DOHH2 (cell line): ENCODE data around the gene GAS2L2.

Experiments used
- CTCF ChIP-seq: fragments of 200-600 bp; sonication (generic); IDR thresholded peaks from one replicate; pipeline ENCODE4 v1.5.1; 2014; ENCODE audit warnings: antibody characterized with exemption, mild to moderate bottlenecking, low read depth, low read length; ENCODE audit not compliant: poor library complexity, severe bottlenecking
- EZH2phosphoT487 ChIP-seq: fragments of 200-600 bp; sonication (generic); IDR thresholded peaks from 2 replicates; pipeline ENCODE4 v1.6.1; 2017; ENCODE audit warnings: borderline replicate concordance, mild to moderate bottlenecking, antibody characterized with exemption, low read length, moderate library complexity, mixed read lengths

DNA sequence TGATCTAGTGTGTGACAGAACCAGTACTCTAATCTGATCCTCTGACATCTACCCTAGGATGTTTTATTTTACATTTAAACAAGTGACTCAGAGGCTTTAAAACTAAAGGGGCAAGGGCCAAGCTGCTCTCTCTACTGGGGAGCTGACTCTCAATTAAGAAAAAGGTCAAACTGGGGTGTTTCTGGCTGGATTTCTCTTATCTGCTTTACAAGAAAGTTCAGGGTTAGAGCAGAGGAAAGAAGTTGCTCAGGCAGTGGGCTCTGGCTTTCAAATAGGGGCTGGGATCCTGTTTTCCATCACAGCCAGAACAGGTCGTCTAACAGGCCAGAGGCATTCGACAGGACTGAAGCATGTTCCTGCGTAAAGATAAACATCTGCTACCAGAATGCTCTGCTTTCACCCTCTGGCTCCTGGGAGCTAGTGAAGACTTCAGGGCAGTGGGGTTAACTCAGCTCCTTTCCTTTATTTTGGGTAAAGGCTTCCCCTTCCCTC is 33.9 kb upstream of the GAS2L2 start:
- no peak for TF ChIP-seq CTCF
- TF ChIP-seq EZH2phosphoT487: no peak
